Measurements from ENCODE around the gene ZNF681.
"Not testable (repeated sequence)": the region's sequence is repeated elsewhere in the genome, so short reads cannot be mapped to it uniquely, and the experiment has no call there.

Gene ZNF681

DNA sequence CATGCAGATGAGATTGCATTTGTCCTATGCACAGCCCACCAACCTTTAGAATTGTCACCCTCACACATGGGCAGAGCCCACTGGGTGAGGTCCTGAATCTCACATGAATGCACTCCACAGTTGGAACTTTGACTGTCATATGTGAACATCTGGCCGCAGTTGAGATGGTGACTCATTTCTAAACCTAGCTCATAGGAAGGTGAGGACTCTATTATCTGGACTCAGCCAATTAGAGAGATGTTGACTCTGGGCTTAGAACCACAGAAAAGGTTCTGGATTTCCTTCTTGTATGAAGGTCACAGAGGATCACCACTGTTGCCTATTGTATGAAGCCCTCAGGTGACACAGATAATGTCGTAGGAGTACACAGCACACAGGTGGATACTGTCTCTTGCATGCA, 25.6 kb upstream of the ZNF681 start:
- TF ChIP-seq, protein P1, sequence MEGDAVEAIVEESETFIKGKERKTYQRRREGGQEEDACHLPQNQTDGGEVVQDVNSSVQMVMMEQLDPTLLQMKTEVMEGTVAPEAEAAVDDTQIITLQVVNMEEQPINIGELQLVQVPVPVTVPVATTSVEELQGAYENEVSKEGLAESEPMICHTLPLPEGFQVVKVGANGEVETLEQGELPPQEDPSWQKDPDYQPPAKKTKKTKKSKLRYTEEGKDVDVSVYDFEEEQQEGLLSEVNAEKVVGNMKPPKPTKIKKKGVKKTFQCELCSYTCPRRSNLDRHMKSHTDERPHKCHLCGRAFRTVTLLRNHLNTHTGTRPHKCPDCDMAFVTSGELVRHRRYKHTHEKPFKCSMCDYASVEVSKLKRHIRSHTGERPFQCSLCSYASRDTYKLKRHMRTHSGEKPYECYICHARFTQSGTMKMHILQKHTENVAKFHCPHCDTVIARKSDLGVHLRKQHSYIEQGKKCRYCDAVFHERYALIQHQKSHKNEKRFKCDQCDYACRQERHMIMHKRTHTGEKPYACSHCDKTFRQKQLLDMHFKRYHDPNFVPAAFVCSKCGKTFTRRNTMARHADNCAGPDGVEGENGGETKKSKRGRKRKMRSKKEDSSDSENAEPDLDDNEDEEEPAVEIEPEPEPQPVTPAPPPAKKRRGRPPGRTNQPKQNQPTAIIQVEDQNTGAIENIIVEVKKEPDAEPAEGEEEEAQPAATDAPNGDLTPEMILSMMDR (IDR thresholded peaks at IDR 0.05; ENCODE audit: low read length, missing control alignments): no peak
- no peak for DNase-seq (ENCODE audit: low read depth)
- H3K4me3 ChIP-seq (replicated peaks; ENCODE audit: low read depth, low read length): no peak overlapping the region

DNA sequence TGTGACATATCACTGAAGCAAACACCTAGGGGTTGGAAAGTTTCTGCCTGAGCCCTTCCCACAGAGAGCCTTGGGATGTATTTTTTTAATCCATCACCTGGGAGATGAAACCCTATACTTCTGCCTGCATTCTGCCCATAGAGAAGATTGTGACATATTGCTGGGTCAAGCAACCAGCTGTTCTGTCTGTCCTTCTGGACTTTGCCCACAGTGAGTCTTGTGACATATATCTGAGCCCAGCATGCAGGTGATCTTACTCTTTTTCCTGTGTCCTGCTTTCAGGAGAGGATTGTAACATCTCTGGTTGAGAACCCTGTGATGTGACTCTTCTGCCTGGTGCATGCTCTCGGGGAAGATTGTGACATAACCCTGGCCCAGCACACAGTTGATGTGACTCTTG, 24.9 kb upstream of the ZNF681 start:
- TF ChIP-seq, protein P1 (IDR thresholded peaks at IDR 0.05; ENCODE audit: low read length, missing control alignments): no peak
- H3K4me3 ChIP-seq (replicated peaks; ENCODE audit: low read depth, low read length): no peak overlapping the region
- no peak for DNase-seq (ENCODE audit: low read depth)

DNA sequence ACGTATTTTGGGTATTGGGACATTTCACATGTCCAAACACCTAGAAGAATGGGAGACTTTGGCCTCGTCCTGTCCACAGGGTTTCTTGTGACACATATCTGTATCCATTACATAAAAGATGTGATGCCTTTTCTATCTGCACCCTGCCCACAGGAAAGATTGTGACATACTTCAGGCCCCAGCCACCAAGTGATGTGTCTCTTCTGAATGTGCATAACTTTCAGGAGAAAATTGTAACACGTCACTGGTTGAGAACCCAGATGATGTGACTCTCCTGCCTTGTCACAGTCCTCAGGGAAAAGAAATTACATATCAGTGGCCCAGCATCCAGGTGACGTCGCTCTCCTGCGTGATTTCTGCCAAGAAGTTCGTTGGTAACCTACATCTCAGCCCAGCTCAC, 21.0 kb upstream of the ZNF681 start:
- no peak for DNase-seq (ENCODE audit: low read depth)
- no peak overlapping the region for H3K4me3 ChIP-seq (replicated peaks; ENCODE audit: low read depth, low read length)
- TF ChIP-seq, protein P1 (IDR thresholded peaks at IDR 0.05; ENCODE audit: low read length, missing control alignments): no peak

DNA sequence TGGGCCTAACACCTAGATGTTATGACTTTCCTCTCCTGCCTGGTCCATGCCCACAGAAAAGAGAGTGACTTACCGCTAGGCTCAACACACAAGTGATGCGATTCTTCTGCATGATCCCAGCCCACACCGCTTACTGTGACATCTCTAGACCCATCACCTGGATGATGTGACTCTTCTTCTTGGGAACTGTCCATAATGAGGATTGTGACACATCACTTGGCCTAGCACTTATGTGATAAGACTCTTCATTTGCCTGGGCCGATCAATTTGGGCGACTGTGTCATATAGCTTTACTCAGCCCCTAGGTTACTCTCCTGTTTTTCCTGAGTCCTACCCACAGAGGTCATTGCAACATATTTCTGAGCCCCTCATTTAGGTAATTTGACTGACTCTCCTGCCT, 19.9 kb upstream of the ZNF681 start:
- TF ChIP-seq, protein P1 (IDR thresholded peaks at IDR 0.05; ENCODE audit: low read length, missing control alignments): no peak
- no peak overlapping the region for H3K4me3 ChIP-seq (replicated peaks; ENCODE audit: low read depth, low read length)
- DNase-seq (ENCODE audit: low read depth): no peak

DNA sequence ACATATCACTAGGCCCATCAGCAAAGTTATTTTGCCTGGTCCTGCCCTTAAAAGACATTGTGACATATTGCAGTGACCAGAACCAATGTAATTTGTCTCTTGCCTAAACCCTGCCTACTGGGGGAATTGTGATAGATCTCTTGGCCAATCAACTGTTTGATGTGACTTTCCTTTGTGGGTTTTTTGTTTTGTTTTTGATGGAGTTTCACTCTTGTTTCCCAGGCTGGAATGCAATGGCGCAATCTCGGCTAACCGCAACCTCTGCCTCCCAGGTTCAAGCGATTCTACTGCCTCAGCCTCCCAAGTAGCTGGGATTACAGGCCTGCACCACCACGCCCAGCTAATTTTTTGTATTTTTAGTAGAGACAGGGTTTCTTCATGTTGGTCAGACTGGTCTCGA, 19.3 kb upstream of the ZNF681 start:
- not testable (repeated sequence) for DNase-seq (ENCODE audit: low read depth); H3K4me3 ChIP-seq (replicated peaks; ENCODE audit: low read depth, low read length)

DNA sequence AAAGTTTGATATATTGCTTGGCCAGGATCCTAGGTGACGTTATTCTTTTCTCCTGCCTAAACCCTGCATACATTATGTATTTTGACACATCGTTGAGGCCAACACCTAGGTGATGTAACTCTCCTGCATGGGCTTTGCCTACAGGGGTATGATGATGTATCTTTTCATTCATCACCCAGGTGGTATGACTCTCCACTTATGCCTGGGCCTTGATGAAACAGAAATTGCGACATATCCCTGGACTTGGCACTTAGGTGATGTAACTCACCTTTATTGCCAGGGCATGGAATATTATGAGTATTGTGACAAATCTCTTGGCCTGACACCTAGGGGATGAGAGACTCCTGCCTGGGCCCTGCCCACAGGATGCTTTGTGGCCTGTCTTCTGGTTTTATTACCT, 18.5 kb upstream of the ZNF681 start:
- no peak for DNase-seq (ENCODE audit: low read depth)
- H3K4me3 ChIP-seq (replicated peaks; ENCODE audit: low read depth, low read length): no peak overlapping the region
- TF ChIP-seq, protein P1 (IDR thresholded peaks at IDR 0.05; ENCODE audit: low read length, missing control alignments): no peak

DNA sequence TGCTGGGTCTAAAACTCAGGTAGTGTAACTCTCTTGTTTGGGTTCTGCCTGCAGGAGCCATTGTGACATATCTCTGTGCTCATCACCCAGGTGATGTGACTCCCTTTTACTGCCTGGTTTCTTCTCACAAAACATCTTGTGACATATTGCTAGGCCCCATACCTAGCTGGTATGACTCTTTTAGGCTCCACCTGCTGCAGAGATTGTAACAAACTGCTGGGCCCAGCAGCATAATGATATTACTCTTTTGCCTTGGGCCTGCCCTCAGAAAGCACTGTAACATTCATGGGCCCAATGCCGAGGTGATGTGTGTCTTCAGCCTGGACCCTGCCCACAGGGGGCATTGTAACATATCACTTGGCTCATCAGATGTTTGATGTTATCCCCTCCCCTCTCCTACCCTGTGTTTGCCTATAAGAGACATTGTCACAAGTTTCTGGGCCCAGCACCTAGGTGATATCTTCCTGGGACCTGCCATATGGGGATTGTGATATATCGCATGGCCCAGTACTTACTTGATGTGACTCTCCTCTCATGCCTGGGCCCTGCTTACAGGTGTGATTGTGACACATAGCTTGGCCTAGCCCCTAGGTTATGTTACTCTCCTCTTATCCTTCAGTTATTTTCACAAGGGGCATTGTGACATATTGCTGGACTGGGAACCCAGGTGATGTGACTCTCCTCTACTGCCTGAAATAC, 18.0 kb upstream of the ZNF681 start:
- TF ChIP-seq, protein P1 (IDR thresholded peaks at IDR 0.05; ENCODE audit: low read length, missing control alignments): no peak
- DNase-seq (ENCODE audit: low read depth): no peak
- no peak overlapping the region for H3K4me3 ChIP-seq (replicated peaks; ENCODE audit: low read depth, low read length)
